ENCODE results near the gene KRTAP5-6.
A peak's percentile ranks its signal among the peaks of the same experiment; 100 is the strongest.
"Not testable (repeated sequence)": the region's sequence is repeated elsewhere in the genome, so short reads cannot be mapped to it uniquely, and the experiment has no call there.

The KRTAP5-6 gene

GRCh38 chr11:1667906-1668305 lies 29.1 kb upstream of the KRTAP5-6 start:
- no peak for TF ChIP-seq CTCF (IDR thresholded peaks at IDR 0.05)
- H3K27me3 ChIP-seq: peaks cover 0 to 36% of the 10 kb centered on the region in 2 donors
- H3K36me3 ChIP-seq: no peaks in the 10 kb centered on the region
- H3K4me3 ChIP-seq: no peak overlapping the region
- intact Hi-C loops (cut with DNase I; ENCODE audit: low total_unique reads): no loop called here
- H3K27ac ChIP-seq: no peak overlapping the region
- H3K4me1 ChIP-seq: no peaks in the 10 kb centered on the region
- H3K9me3 ChIP-seq: no peaks in the 10 kb centered on the region
- DNase-seq: peak in 1 of 2 donors; percentile 46

DNA sequence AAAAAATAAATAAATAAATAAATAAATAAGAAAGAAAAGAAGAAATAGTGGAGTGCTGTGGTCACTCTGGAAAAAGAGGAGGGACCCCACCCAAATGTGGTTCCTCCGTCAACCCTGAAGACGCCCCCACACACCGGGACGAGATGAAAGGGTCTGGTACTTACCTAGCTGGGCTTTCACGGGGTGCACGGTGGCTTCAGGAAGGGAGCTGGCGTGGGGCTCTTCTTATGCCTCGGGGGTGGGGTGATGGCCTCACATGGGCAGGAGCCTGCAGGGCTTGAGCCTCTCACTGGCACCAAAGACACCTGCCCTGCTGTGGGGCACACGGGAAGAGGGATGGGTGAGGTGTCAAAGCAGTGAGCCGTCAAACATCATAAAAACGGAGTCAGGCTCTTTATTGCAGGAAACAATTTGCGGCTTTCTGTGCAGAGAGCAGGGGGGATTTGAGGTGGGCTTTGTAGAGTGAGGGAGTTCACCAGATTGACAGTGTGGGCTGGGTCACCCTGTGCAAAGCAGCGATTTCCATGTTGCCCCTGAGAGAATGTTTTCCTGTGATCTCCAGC lies 28.0 kb upstream of the KRTAP5-6 start:
- Histone ChIP-seq H3K4me1 (no peaks in the 10 kb centered on the region), H3K27me3 (peaks cover 0 to 38% of the 10 kb centered on the region in 2 donors)
- intact Hi-C loops (cut with DNase I; ENCODE audit: low total_unique reads): no loop called here

DNA sequence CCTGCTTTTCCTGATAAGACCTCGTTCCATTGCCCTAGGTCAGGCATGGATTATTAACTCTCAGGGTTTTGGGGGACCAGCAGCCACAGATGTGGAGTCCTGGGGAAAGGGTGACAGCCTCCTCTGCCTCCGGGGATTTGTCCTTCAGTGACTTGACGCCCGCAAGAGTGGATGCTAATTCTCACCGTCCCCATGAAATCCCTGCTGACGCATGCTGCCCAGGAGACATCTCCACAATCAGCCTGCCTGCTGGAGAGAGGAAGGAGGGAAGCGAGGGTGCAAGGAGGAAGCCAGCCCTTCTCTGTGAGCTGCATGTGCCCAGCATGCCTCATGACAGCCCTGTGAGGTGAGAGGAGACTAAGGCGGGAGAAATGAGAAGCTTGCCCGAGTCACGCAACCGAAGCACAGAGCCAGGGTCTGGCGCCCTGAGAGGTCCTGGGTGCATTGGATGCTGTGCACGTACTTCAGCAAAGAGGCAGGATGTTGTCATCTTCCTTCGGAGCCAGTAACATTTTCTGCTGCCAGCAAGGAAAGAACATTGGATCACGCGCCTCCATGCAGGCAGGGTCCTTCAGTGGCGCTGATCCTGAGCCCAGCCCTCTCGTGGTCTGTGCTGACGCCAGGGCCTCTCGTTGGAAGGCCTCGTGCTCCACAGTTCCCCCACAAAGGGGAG lies 27.3 kb upstream of the KRTAP5-6 start:
- no peaks in the 10 kb centered on the region for H3K36me3 ChIP-seq
- no peak for DNase-seq
- H3K4me1 ChIP-seq: no peaks in the 10 kb centered on the region
- H3K27ac ChIP-seq: no peak overlapping the region
- intact Hi-C loops (cut with DNase I; ENCODE audit: low total_unique reads): no loop called here
- H3K4me3 ChIP-seq: no peak overlapping the region
- TF ChIP-seq CTCF (IDR thresholded peaks at IDR 0.05): no peak
- peaks cover 0 to 45% of the 10 kb centered on the region in 2 donors for H3K27me3 ChIP-seq
- no peaks in the 10 kb centered on the region for H3K9me3 ChIP-seq

More for the DNA sequence above, 28.0 kb upstream of the KRTAP5-6 start:
- Histone ChIP-seq H3K4me3 (no peak overlapping the region), H3K9me3 (no peaks in the 10 kb centered on the region), H3K36me3 (no peaks in the 10 kb centered on the region), H3K27ac (no peak overlapping the region)
- no peak for TF ChIP-seq CTCF (IDR thresholded peaks at IDR 0.05)
- DNase-seq: no peak

DNA sequence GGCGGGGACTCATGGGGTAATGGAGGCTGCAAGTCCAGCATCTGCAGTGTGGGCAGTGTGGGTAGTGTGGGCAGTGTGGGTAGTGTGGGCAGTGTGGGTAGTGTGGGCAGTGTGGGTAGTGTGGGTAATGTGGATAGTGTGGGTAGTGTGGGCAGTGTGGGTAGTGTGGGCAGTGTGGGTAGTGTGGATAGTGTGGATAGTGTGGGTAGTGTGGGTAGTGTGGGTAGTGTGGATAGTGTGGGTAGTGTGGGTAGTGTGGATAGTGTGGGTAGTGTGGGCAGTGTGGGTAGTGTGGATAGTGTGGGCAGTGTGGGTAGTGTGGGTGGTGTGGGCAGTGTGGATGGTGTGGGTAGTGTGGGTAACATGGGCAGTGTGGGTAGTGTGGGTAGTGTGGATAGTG lies 26.5 kb upstream of the KRTAP5-6 start:
- intact Hi-C loops (cut with DNase I; ENCODE audit: low total_unique reads); H3K27ac ChIP-seq; H3K9me3 ChIP-seq; DNase-seq; H3K36me3 ChIP-seq; H3K4me3 ChIP-seq; H3K4me1 ChIP-seq: not testable (repeated sequence)
- H3K27me3 ChIP-seq: peaks cover 0 to 47% of the 10 kb centered on the region in 2 donors

DNA sequence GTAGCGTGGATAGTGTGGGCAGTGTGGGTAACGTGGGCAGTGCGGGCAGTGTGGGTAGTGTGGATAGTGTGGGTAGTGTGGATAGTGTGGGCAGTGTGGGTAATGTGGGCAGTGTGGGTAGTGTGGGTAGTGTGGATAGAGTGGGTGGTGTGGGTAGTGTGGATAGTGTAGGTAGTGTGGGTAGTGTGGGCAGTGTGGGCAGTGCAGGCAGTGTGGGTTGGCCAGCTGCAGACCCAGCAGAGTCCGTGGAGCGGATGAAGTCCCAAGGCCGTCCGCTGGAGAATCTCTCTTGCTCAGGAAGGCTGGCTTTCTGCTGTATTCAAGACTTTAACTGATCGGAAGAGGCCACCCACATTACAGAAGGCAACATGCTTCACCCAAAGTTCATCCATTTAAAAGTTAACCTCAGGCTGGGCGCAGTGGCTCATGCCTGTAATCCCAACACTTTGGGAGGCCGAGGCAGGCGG lies 26.1 kb upstream of the KRTAP5-6 start:
- TF ChIP-seq CTCF (IDR thresholded peaks at IDR 0.05): no peak
- H3K27me3 ChIP-seq: peaks cover 0 to 52% of the 10 kb centered on the region in 2 donors
- intact Hi-C loops (cut with DNase I; ENCODE audit: low total_unique reads): no loop called here

GRCh38 chr11:1671658-1672057 lies 25.3 kb upstream of the KRTAP5-6 start:
- intact Hi-C loops (cut with DNase I; ENCODE audit: low total_unique reads): no loop called here
- no peaks in the 10 kb centered on the region for H3K36me3 ChIP-seq
- no peaks in the 10 kb centered on the region for H3K9me3 ChIP-seq
- peaks cover 0 to 54% of the 10 kb centered on the region in 2 donors for H3K27me3 ChIP-seq
- no peak for TF ChIP-seq CTCF (IDR thresholded peaks at IDR 0.05)
- H3K27ac ChIP-seq: no peak overlapping the region
- no peak overlapping the region for H3K4me3 ChIP-seq
- DNase-seq: peak in 1 of 2 donors; percentile 7
- no peaks in the 10 kb centered on the region for H3K4me1 ChIP-seq

More for the DNA sequence above, 26.1 kb upstream of the KRTAP5-6 start:
- H3K36me3 ChIP-seq: no peaks in the 10 kb centered on the region
- DNase-seq: peak in 1 of 2 donors; percentile 5
- H3K9me3 ChIP-seq: no peaks in the 10 kb centered on the region
- no peaks in the 10 kb centered on the region for H3K4me1 ChIP-seq
- no peak overlapping the region for H3K4me3 ChIP-seq
- no peak overlapping the region for H3K27ac ChIP-seq
